Muscle of arm (tissue), 14 donors: Measurements from ENCODE around the gene ZNF385A. TPM values are rescaled to one million over a fixed set of nuclear protein-coding genes. Genes with fewer than 3 reads are reported as not detected.

ENCODE experiments used
- DNase-seq: peaks from one replicate; pipeline ENCODE4 v3.0.0-alpha.2; 2013
- long read RNA-seq, 11 donors: transcript quantifications; one replicate each; lab custom pipeline, GENCODE V29; 2026
- polyA plus RNA-seq, 12 donors: library from polyadenylated mRNA; unstranded; fragments of 120-200 nt; gene quantifications; one replicate each; pipeline ENCODE4 v1.2.1, GENCODE V29; 2013; ENCODE audit not compliant: insufficient read length in 12 of 12

Gene ZNF385A
- polyA plus RNA-seq = 10 to 100 TPM in 9 of 12 donors, 1 to 10 TPM in 2, not detected in 1; 6.6 to 50.4 (median 20.6) TPM
- long read RNA-seq, donor 1 = 0 reads
- long read RNA-seq, donor 2, partial matches to known transcripts = 0 of 5 reads
- long read RNA-seq, donor 2, other reads (novel, unspliced or antisense) = 0 of 5 reads
- long read RNA-seq, donor 3, partial matches to known transcripts = 0 of 3 reads
- long read RNA-seq, donor 3, other reads (novel, unspliced or antisense) = 0 of 3 reads
- long read RNA-seq, donor 4, partial matches to known transcripts = 0 of 1 reads
- long read RNA-seq, donor 4, other reads (novel, unspliced or antisense) = 0 of 1 reads
- long read RNA-seq, donor 5 = 0 reads
- long read RNA-seq, donor 6, partial matches to known transcripts = 0 of 3 reads
- long read RNA-seq, donor 6, other reads (novel, unspliced or antisense) = 0 of 3 reads
- long read RNA-seq, donor 7, partial matches to known transcripts = 0 of 1 reads
- long read RNA-seq, donor 7, other reads (novel, unspliced or antisense) = 0 of 1 reads
- long read RNA-seq, donor 8, transcript ZNF385A-212 (8 exons, 2,369 nt) = major isoform, 6 of 8 reads
- long read RNA-seq, donor 8, partial matches to known transcripts = 0 of 8 reads
- long read RNA-seq, donor 8, other reads (novel, unspliced or antisense) = 0 of 8 reads
- long read RNA-seq, donor 9 = 0 reads
- long read RNA-seq, donor 10, transcript ZNF385A-212 (8 exons, 2,369 nt) = major isoform, 6 of 10 reads
- long read RNA-seq, donor 10, partial matches to known transcripts = 0 of 10 reads
- long read RNA-seq, donor 10, other reads (novel, unspliced or antisense) = 0 of 10 reads
- long read RNA-seq, donor 11, partial matches to known transcripts = 0 of 2 reads
- long read RNA-seq, donor 11, other reads (novel, unspliced or antisense) = 0 of 2 reads

GRCh38 chr12:54384591-54385041 is at the start of gene ZNF385A:
Gene ZNF385A, minus strand, starts transcription at chr12:54384733. Its CDS starts 219 bp downstream, at chr12:54384514.
- no peak for DNase-seq

- DNase-seq = no peak
These were observed 48.3 kb upstream of the ZNF385A start for GRCh38 chr12:54432815-54433164.

- DNase-seq = no peak
These were observed 47.6 kb upstream of the ZNF385A start for GRCh38 chr12:54431911-54432814.

- no peak for DNase-seq
These were observed 46.0 kb upstream of the ZNF385A start for GRCh38 chr12:54430471-54431069.

GRCh38 chr12:54429014-54429471 is 44.5 kb upstream of the ZNF385A start:
- no peak for DNase-seq

GRCh38 chr12:54428050-54429013 is 43.8 kb upstream of the ZNF385A start:
- DNase-seq = no peak

- no peak for DNase-seq
These were observed 42.6 kb upstream of the ZNF385A start for GRCh38 chr12:54427106-54427505.

GRCh38 chr12:54426690-54427089 is 42.2 kb upstream of the ZNF385A start:
- no peak for DNase-seq

- peak; percentile 69 for DNase-seq
These were observed 41.2 kb upstream of the ZNF385A start for GRCh38 chr12:54425702-54426101.

GRCh38 chr12:54424224-54424623 is 39.7 kb upstream of the ZNF385A start:
- no peak for DNase-seq

GRCh38 chr12:54423816-54424150 is 39.2 kb upstream of the ZNF385A start:
- DNase-seq = no peak

- no peak for DNase-seq
These were observed 37.3 kb upstream of the ZNF385A start for GRCh38 chr12:54421879-54422250.

- DNase-seq = no peak
These were observed 36.8 kb upstream of the ZNF385A start for GRCh38 chr12:54421175-54421878.

GRCh38 chr12:54420766-54421144 is 36.2 kb upstream of the ZNF385A start:
- DNase-seq = no peak

- peak; percentile 76 for DNase-seq
These were observed 34.8 kb upstream of the ZNF385A start, which contains the start of gene ITGA5 for GRCh38 chr12:54419088-54419887. Gene ITGA5, minus strand, starts transcription at chr12:54419266. Its CDS starts 68 bp downstream, at chr12:54419198.

- no peak for DNase-seq
These were observed 34.0 kb upstream of the ZNF385A start for GRCh38 chr12:54418441-54419087.

- no peak for DNase-seq
These were observed 33.3 kb upstream of the ZNF385A start for GRCh38 chr12:54417712-54418440.
